LNCaP clone FGC (cell line): Measurements from ENCODE around the gene SP140.

Source experiments
- DNase-seq: peaks from one replicate; pipeline ENCODE4 v3.0.0-alpha.2; 2011; ENCODE audit warnings: low read depth
- H3K4me3 ChIP-seq: 2 replicates; pipeline ENCODE4 v1.5.1; 2011; ENCODE audit warnings: mild to moderate bottlenecking, low read depth, low read length, control low read depth
- CTCF ChIP-seq: IDR thresholded peaks from 2 replicates; pipeline ENCODE4 v1.5.1; 2012; ENCODE audit warnings: mild to moderate bottlenecking; ENCODE audit not compliant: control insufficient read depth, insufficient read depth; ENCODE audit errors: extremely low read depth

The SP140 gene

GRCh38 chr2:230224458-230224857 lies 1.1 kb upstream of the SP140 start:
- no peak overlapping the region for H3K4me3 ChIP-seq
- TF ChIP-seq CTCF, result no peak

GRCh38 chr2:230226051-230226551 lies 565 bp downstream of the SP140 start:
- TF ChIP-seq CTCF, result no peak
- no peak for DNase-seq
- no peak overlapping the region for H3K4me3 ChIP-seq

More at GRCh38 chr2:230224458-230224857, 1.1 kb upstream of the SP140 start:
- DNase-seq, result no peak

- DNase-seq, result no peak
- H3K4me3 ChIP-seq, result no peak overlapping the region
- no peak for TF ChIP-seq CTCF
Measured at GRCh38 chr2:230227216-230227615, 1.7 kb downstream of the SP140 start.

GRCh38 chr2:230230087-230230486 lies 4.6 kb downstream of the SP140 start:
- TF ChIP-seq CTCF, result no peak
- no peak overlapping the region for H3K4me3 ChIP-seq

GRCh38 chr2:230230496-230231200 lies 5.1 kb downstream of the SP140 start:
- no peak overlapping the region for H3K4me3 ChIP-seq
- no peak for TF ChIP-seq CTCF
- no peak for DNase-seq

More at GRCh38 chr2:230230087-230230486, 4.6 kb downstream of the SP140 start:
- no peak for DNase-seq

- no peak for TF ChIP-seq CTCF
- no peak overlapping the region for H3K4me3 ChIP-seq
- no peak for DNase-seq
Measured at GRCh38 chr2:230231251-230231650, 5.7 kb downstream of the SP140 start.
